Activated CD8-positive, alpha-beta T cell treated with anti-CD3 and anti-CD28 coated beads, Interleukin-2, amount 10 ng/mL, durations not matched to agents 7 days and 5 days (primary cell): ENCODE measurements around the gene YARS1. TPM values are rescaled to one million over a fixed set of nuclear protein-coding genes. Genes with fewer than 3 reads are reported as not detected.
"Not testable (repeated sequence)": the region's sequence is repeated elsewhere in the genome, so short reads cannot be mapped to it uniquely, and the experiment has no call there.

Experiments used
- ATAC-seq: fragments of 150-1000 bp; cut with Tn5 transposase; one replicate; pipeline ENCODE4 v1.10.0; 2021; ENCODE audit warnings: moderate library complexity
- CTCF ChIA-PET: fragments of 350-600 bp; sonication (Branson Sonifier 250); formaldehyde crosslinking; loops from one replicate; lab custom pipeline; 2021; ENCODE audit warnings: antibody characterized with exemption; lab: Charles Lee
- POLR2A ChIA-PET: fragments of 350-600 bp; sonication (Branson Sonifier 250); formaldehyde crosslinking; loops from one replicate; lab custom pipeline; 2021; ENCODE audit warnings: antibody characterized with exemption; lab: Charles Lee
- DNase-seq: peaks from one replicate; pipeline ENCODE4 v3.0.0-alpha.2; 2020
- H3K27ac Mint-ChIP-seq: one replicate; pipeline ENCODE4 v1.8.0; 2021; ENCODE audit warnings: mild to moderate bottlenecking, mixed read lengths
- H3K27me3 Mint-ChIP-seq: one replicate; pipeline ENCODE4 v1.8.0; 2021; ENCODE audit warnings: low read depth, mixed read lengths
- H3K36me3 Mint-ChIP-seq: one replicate; pipeline ENCODE4 v1.8.0; 2021; ENCODE audit warnings: low read depth, mixed read lengths
- H3K4me1 Mint-ChIP-seq: one replicate; pipeline ENCODE4 v1.8.0; 2021; ENCODE audit warnings: low read depth, mixed read lengths
- H3K4me3 Mint-ChIP-seq: one replicate; pipeline ENCODE4 v1.8.0; 2021; ENCODE audit warnings: mild to moderate bottlenecking, mixed read lengths
- H3K9me3 Mint-ChIP-seq: one replicate; pipeline ENCODE4 v1.8.0; 2022; ENCODE audit warnings: mixed read lengths; ENCODE audit not compliant: insufficient read depth
- total RNA-seq, 2 experiments: library from RNA; stranded (reverse); gene quantifications; one replicate each; pipeline ENCODE4 v1.2.3, GENCODE V29; 2021

YARS1 gene
- total RNA-seq, 2 experiments from 2014 or later, result 175 to 189 TPM

GRCh38 chr1:32813941-32814739, 3.0 kb downstream of the YARS1 start:
- POLR2A ChIA-PET, result no interaction called here
- peak overlapping the region; percentile 14 for H3K27ac Mint-ChIP-seq
- DNase-seq, result no peak
- H3K9me3 Mint-ChIP-seq, result no peaks in the 10 kb centered on the region
- no peaks in the 10 kb centered on the region for H3K27me3 Mint-ChIP-seq
- CTCF ChIA-PET, result no interaction called here
- no peak for ATAC-seq
- H3K4me1 Mint-ChIP-seq, result peaks cover 55% of the 10 kb centered on the region
- peaks cover 70% of the 10 kb centered on the region for H3K36me3 Mint-ChIP-seq
- peak overlapping the region; percentile 1 for H3K4me3 Mint-ChIP-seq

GRCh38 chr1:32811917-32812316, 5.2 kb downstream of the YARS1 start:
- Mint-ChIP-seq H3K27ac (peak overlapping the region; percentile 23), H3K4me3 (no peak overlapping the region), H3K4me1 (peaks cover 59% of the 10 kb centered on the region), H3K27me3 (no peaks in the 10 kb centered on the region), H3K36me3 (peaks cover 81% of the 10 kb centered on the region), H3K9me3 (no peaks in the 10 kb centered on the region)
- CTCF ChIA-PET, result interaction anchor here (1.3 to 1.8 kb wide), 3 partner anchors 23 to 99 kb away, joined by 3 to 5 read pairs (median 4); no protein-coding TSS in a partner anchor
- no peak for DNase-seq
- POLR2A ChIA-PET, result no interaction called here
- no peak for ATAC-seq

- ChIA-PET CTCF (interaction anchor here (1.2 to 1.8 kb wide), 4 partner anchors 23 to 99 kb away, joined by 3 to 5 read pairs (median 4); no protein-coding TSS in a partner anchor), POLR2A (no interaction called here)
- Mint-ChIP-seq H3K27me3 (no peaks in the 10 kb centered on the region), H3K36me3 (peaks cover 82% of the 10 kb centered on the region), H3K9me3 (no peaks in the 10 kb centered on the region), H3K27ac (no peak overlapping the region), H3K4me1 (peaks cover 62% of the 10 kb centered on the region), H3K4me3 (no peak overlapping the region)
- DNase-seq (no peak), ATAC-seq (no peak)
These were observed 5.9 kb downstream of the YARS1 start for GRCh38 chr1:32811265-32811664.

GRCh38 chr1:32810358-32810757, 6.8 kb downstream of the YARS1 start:
- Mint-ChIP-seq H3K4me3 (no peak overlapping the region), H3K36me3 (peaks cover 85% of the 10 kb centered on the region), H3K9me3 (no peaks in the 10 kb centered on the region), H3K27ac (no peak overlapping the region), H3K27me3 (no peaks in the 10 kb centered on the region), H3K4me1 (peaks cover 58% of the 10 kb centered on the region)
- ChIA-PET POLR2A (no interaction called here), CTCF (interaction anchor here (1.2 to 1.8 kb wide), 3 partner anchors 35 to 98 kb away, joined by 3 to 5 read pairs (median 5); no protein-coding TSS in a partner anchor)
- ATAC-seq, result no peak
- no peak for DNase-seq

GRCh38 chr1:32808580-32808979, 8.6 kb downstream of the YARS1 start:
- peaks cover 78% of the 10 kb centered on the region for H3K36me3 Mint-ChIP-seq
- H3K27me3 Mint-ChIP-seq, result no peaks in the 10 kb centered on the region
- H3K9me3 Mint-ChIP-seq, result no peaks in the 10 kb centered on the region
- ChIA-PET CTCF (no interaction called here), POLR2A (no interaction called here)
- no peak for ATAC-seq
- H3K27ac Mint-ChIP-seq, result no peak overlapping the region
- no peak for DNase-seq
- H3K4me3 Mint-ChIP-seq, result no peak overlapping the region
- H3K4me1 Mint-ChIP-seq, result peaks cover 42% of the 10 kb centered on the region

GRCh38 chr1:32806910-32807523, 10.1 kb downstream of the YARS1 start:
- H3K9me3 Mint-ChIP-seq, result no peaks in the 10 kb centered on the region
- CTCF ChIA-PET, result interaction anchor here (1.7 kb wide), 1 partner anchor 95 kb away, joined by 5 read pairs; no protein-coding TSS in a partner anchor
- POLR2A ChIA-PET, result no interaction called here

GRCh38 chr1:32806290-32806689, 10.9 kb downstream of the YARS1 start:
- ATAC-seq, result no peak
- Mint-ChIP-seq H3K4me1 (peaks cover 36% of the 10 kb centered on the region), H3K4me3 (no peak overlapping the region)

More at GRCh38 chr1:32806910-32807523, 10.1 kb downstream of the YARS1 start:
- H3K27me3 Mint-ChIP-seq, result no peaks in the 10 kb centered on the region
- H3K4me1 Mint-ChIP-seq, result peaks cover 38% of the 10 kb centered on the region
- peaks cover 84% of the 10 kb centered on the region for H3K36me3 Mint-ChIP-seq
- H3K27ac Mint-ChIP-seq, result peak overlapping the region; percentile 25
- no peak for DNase-seq
- H3K4me3 Mint-ChIP-seq, result no peak overlapping the region
- no peak for ATAC-seq

GRCh38 chr1:32804460-32804859, 12.7 kb downstream of the YARS1 start:
- CTCF ChIA-PET, H3K27me3 Mint-ChIP-seq, ATAC-seq, H3K4me3 Mint-ChIP-seq, H3K9me3 Mint-ChIP-seq, POLR2A ChIA-PET, DNase-seq, H3K27ac Mint-ChIP-seq: not testable (repeated sequence)
- Mint-ChIP-seq H3K36me3 (peaks cover 78% of the 10 kb centered on the region), H3K4me1 (peaks cover 44% of the 10 kb centered on the region)

More at GRCh38 chr1:32806290-32806689, 10.9 kb downstream of the YARS1 start:
- DNase-seq, result no peak
- Mint-ChIP-seq H3K27ac (no peak overlapping the region), H3K9me3 (no peaks in the 10 kb centered on the region), H3K36me3 (peaks cover 81% of the 10 kb centered on the region), H3K27me3 (no peaks in the 10 kb centered on the region)
- CTCF ChIA-PET, result interaction anchor here (1.7 kb wide), 1 partner anchor 94 kb away, joined by 5 read pairs; no protein-coding TSS in a partner anchor
- POLR2A ChIA-PET, result interaction anchor here (1.2 kb wide), 1 partner anchor 10 kb away, joined by 3 read pairs; no protein-coding TSS in a partner anchor

- ChIA-PET POLR2A (no interaction called here), CTCF (interaction anchor here (3.3 kb wide), 1 partner anchor 28 kb away, joined by 14 read pairs; no protein-coding TSS in a partner anchor)
- peak; percentile 68 for ATAC-seq
- peak; percentile 48 for DNase-seq
- Mint-ChIP-seq H3K4me1 (peaks cover 55% of the 10 kb centered on the region), H3K27ac (peak overlapping the region; percentile 48), H3K4me3 (peak overlapping the region; percentile 4), H3K9me3 (no peaks in the 10 kb centered on the region), H3K27me3 (no peaks in the 10 kb centered on the region), H3K36me3 (peaks cover 75% of the 10 kb centered on the region)
These were observed 16.0 kb downstream of the YARS1 start for GRCh38 chr1:32801096-32801715.

GRCh38 chr1:32798679-32799416, 18.3 kb downstream of the YARS1 start:
- ChIA-PET CTCF (interaction anchor here (1.7 to 3.3 kb wide), 2 partner anchors 26 to 87 kb away, joined by 5 to 14 read pairs; no protein-coding TSS in a partner anchor), POLR2A (interaction anchor here (2.5 kb wide), 1 partner anchor 19 kb away, joined by 22 read pairs; the partner anchor contains the start of genes S100PBP and YARS1)
- peaks cover 55% of the 10 kb centered on the region for H3K4me1 Mint-ChIP-seq
- no peaks in the 10 kb centered on the region for H3K9me3 Mint-ChIP-seq
- peak overlapping the region; percentile 80 for H3K27ac Mint-ChIP-seq
- ATAC-seq (peak; percentile 84), DNase-seq (peak; percentile 37)
- H3K27me3 Mint-ChIP-seq, result no peaks in the 10 kb centered on the region
- H3K4me3 Mint-ChIP-seq, result peak overlapping the region; percentile 9
- H3K36me3 Mint-ChIP-seq, result peaks cover 66% of the 10 kb centered on the region

GRCh38 chr1:32798191-32798590, 19.0 kb downstream of the YARS1 start:
- CTCF ChIA-PET, result interaction anchor here (1.7 to 3.3 kb wide), 2 partner anchors 25 to 86 kb away, joined by 5 to 14 read pairs; no protein-coding TSS in a partner anchor
- Mint-ChIP-seq H3K36me3 (peaks cover 67% of the 10 kb centered on the region), H3K4me3 (no peak overlapping the region), H3K27ac (peak overlapping the region; percentile 71), H3K27me3 (no peaks in the 10 kb centered on the region), H3K9me3 (no peaks in the 10 kb centered on the region), H3K4me1 (peaks cover 60% of the 10 kb centered on the region)
- DNase-seq, result no peak
- no peak for ATAC-seq
- POLR2A ChIA-PET, result interaction anchor here (2.5 kb wide), 1 partner anchor 19 kb away, joined by 22 read pairs; the partner anchor contains the start of genes S100PBP and YARS1
